ENCODE measurements around the gene GPC5.

Gene GPC5

GRCh38 chr13:92345627-92346026 is 947.2 kb downstream of the GPC5 start:
- DNase-seq (ENCODE audit: low spot score): no peak
- TF ChIP-seq CTCF (IDR thresholded peaks at IDR 0.05; ENCODE audit: extremely low read depth, missing control alignments): no peak

GRCh38 chr13:92346046-92346445 is 947.6 kb downstream of the GPC5 start:
- DNase-seq (ENCODE audit: low spot score): no peak

GRCh38 chr13:92354583-92354982 is 956.2 kb downstream of the GPC5 start:
- TF ChIP-seq CTCF (IDR thresholded peaks at IDR 0.05; ENCODE audit: extremely low read depth, missing control alignments): no peak
- no peak for DNase-seq (ENCODE audit: low spot score)

More at GRCh38 chr13:92346046-92346445, 947.6 kb downstream of the GPC5 start:
- no peak for TF ChIP-seq CTCF (IDR thresholded peaks at IDR 0.05; ENCODE audit: extremely low read depth, missing control alignments)

GRCh38 chr13:92355213-92355612 is 956.8 kb downstream of the GPC5 start:
- no peak for TF ChIP-seq CTCF (IDR thresholded peaks at IDR 0.05; ENCODE audit: extremely low read depth, missing control alignments)
- no peak for DNase-seq (ENCODE audit: low spot score)

GRCh38 chr13:92362717-92363116 is 964.3 kb downstream of the GPC5 start:
- TF ChIP-seq CTCF (IDR thresholded peaks at IDR 0.05; ENCODE audit: extremely low read depth, missing control alignments): no peak
- no peak for DNase-seq (ENCODE audit: low spot score)

- no peak for TF ChIP-seq CTCF (IDR thresholded peaks at IDR 0.05; ENCODE audit: extremely low read depth, missing control alignments)
- no peak for DNase-seq (ENCODE audit: low spot score)
Measured at GRCh38 chr13:92365904-92366303, 967.5 kb downstream of the GPC5 start.

- no peak for DNase-seq (ENCODE audit: low spot score)
- no peak for TF ChIP-seq CTCF (IDR thresholded peaks at IDR 0.05; ENCODE audit: extremely low read depth, missing control alignments)
Measured at GRCh38 chr13:92377396-92377795, 979.0 kb downstream of the GPC5 start.

Data from GM20000 (cell line).